GM10266 (cell line): Measurements from ENCODE around the gene ATRAID.
"Not testable (repeated sequence)": the region's sequence is repeated elsewhere in the genome, so short reads cannot be mapped to it uniquely, and the experiment has no call there.

ENCODE experiments used
- DNase-seq: peaks from one replicate; pipeline ENCODE4 v3.0.0; 2012; ENCODE audit errors: extremely low spot score
- CTCF ChIP-seq: IDR thresholded peaks from 2 replicates; pipeline ENCODE4 v1.5.1; 2012; ENCODE audit warnings: mild to moderate bottlenecking, low read depth; ENCODE audit not compliant: control insufficient read depth, insufficient read depth; ENCODE audit errors: missing control alignments

ATRAID gene

GRCh38 chr2:27185331-27186026, 26.4 kb upstream of the ATRAID start:
- no peak for DNase-seq
- no peak for TF ChIP-seq CTCF

- no peak for DNase-seq
- TF ChIP-seq CTCF = no peak
These were observed 25.1 kb upstream of the ATRAID start for GRCh38 chr2:27186613-27187345.

- TF ChIP-seq CTCF = no peak
- DNase-seq = no peak
These were observed 21.9 kb upstream of the ATRAID start for GRCh38 chr2:27189989-27190388.

- peak; percentile 63 for DNase-seq
- peak; percentile 64 for TF ChIP-seq CTCF
These were observed 20.6 kb upstream of the ATRAID start for GRCh38 chr2:27191070-27191829.

- no peak for DNase-seq
- TF ChIP-seq CTCF = no peak
These were observed 17.1 kb upstream of the ATRAID start for GRCh38 chr2:27194538-27195354.

GRCh38 chr2:27195799-27196198, 16.0 kb upstream of the ATRAID start:
- not testable (repeated sequence) for DNase-seq

GRCh38 chr2:27198068-27198467, 13.8 kb upstream of the ATRAID start:
- DNase-seq = not testable (repeated sequence)

- no peak for DNase-seq
- TF ChIP-seq CTCF = no peak
These were observed 13.2 kb upstream of the ATRAID start for GRCh38 chr2:27198627-27199026.
